EL (cell line): Measurements from ENCODE around the gene PREP.

ENCODE experiments used
- DNase-seq: peaks from one replicate; pipeline ENCODE4 v3.0.0-alpha.2; 2016

Gene PREP

GRCh38 chr6:105391705-105392104 is 11.2 kb downstream of the PREP start:
- DNase-seq, result no peak

- DNase-seq, result no peak
Observed at GRCh38 chr6:105389543-105389942, 13.3 kb downstream of the PREP start.

- no peak for DNase-seq
Observed at GRCh38 chr6:105388392-105388791, 14.5 kb downstream of the PREP start.

- DNase-seq, result no peak
Observed at GRCh38 chr6:105384004-105384403, 18.9 kb downstream of the PREP start.

- DNase-seq, result no peak
Observed at GRCh38 chr6:105382958-105383357, 19.9 kb downstream of the PREP start.

GRCh38 chr6:105382496-105382895 is 20.4 kb downstream of the PREP start:
- no peak for DNase-seq

GRCh38 chr6:105380634-105381033 is 22.2 kb downstream of the PREP start:
- no peak for DNase-seq

- DNase-seq, result no peak
Observed at GRCh38 chr6:105375797-105376196, 27.1 kb downstream of the PREP start.

- peak; percentile 92 for DNase-seq
Observed at GRCh38 chr6:105374010-105374420, 28.9 kb downstream of the PREP start.

GRCh38 chr6:105373481-105373880 is 29.4 kb downstream of the PREP start:
- DNase-seq, result no peak

- DNase-seq, result no peak
Observed at GRCh38 chr6:105372849-105373182, 30.1 kb downstream of the PREP start.

- DNase-seq, result no peak
Observed at GRCh38 chr6:105372142-105372848, 30.6 kb downstream of the PREP start.

- no peak for DNase-seq
Observed at GRCh38 chr6:105370351-105370750, 32.5 kb downstream of the PREP start.

GRCh38 chr6:105369145-105369544 is 33.7 kb downstream of the PREP start:
- DNase-seq, result no peak

GRCh38 chr6:105364243-105364642 is 38.6 kb downstream of the PREP start:
- DNase-seq, result peak; percentile 58

GRCh38 chr6:105363100-105363754 is 39.7 kb downstream of the PREP start:
- peak; percentile 51 for DNase-seq

GRCh38 chr6:105359419-105360370 is 43.2 kb downstream of the PREP start:
- peak; percentile 94 for DNase-seq

GRCh38 chr6:105357165-105357564 is 45.7 kb downstream of the PREP start:
- no peak for DNase-seq

- no peak for DNase-seq
Observed at GRCh38 chr6:105352037-105352617, 50.8 kb downstream of the PREP start.

- DNase-seq, result no peak
Observed at GRCh38 chr6:105348897-105349296, 54.0 kb downstream of the PREP start.

GRCh38 chr6:105346052-105346451 is 56.8 kb downstream of the PREP start:
- peak; percentile 76 for DNase-seq

GRCh38 chr6:105345506-105345905 is 57.4 kb downstream of the PREP start:
- no peak for DNase-seq

- no peak for DNase-seq
Observed at GRCh38 chr6:105344881-105345370, 58.0 kb downstream of the PREP start.
